Breast epithelium (tissue), 4 donors: Measurements from ENCODE around the gene GARS1. TPM values are rescaled to one million over a fixed set of nuclear protein-coding genes. Genes with fewer than 3 reads are reported as not detected.

Experiments used
- DNase-seq, 2 donors: peaks; one replicate each; pipeline ENCODE4 v3.0.0-alpha.2; 2019; ENCODE audit warnings: low spot score in 2 of 2
- H3K27ac ChIP-seq, 2 donors: fragments of 200-600 bp; sonication (generic) in 1 of 2; one replicate each; pipeline ENCODE4 v1.5.1; 2016 to 2019; ENCODE audit warnings: mild to moderate bottlenecking in 1 of 2
- H3K27me3 ChIP-seq, 2 donors: fragments of 200-600 bp; sonication (generic) in 1 of 2; one replicate each; pipeline versions ENCODE4 v1.5.1 to v1.6.0; 2017 to 2019; ENCODE audit warnings: control low read depth in 1 of 2, mild to moderate bottlenecking in 1 of 2
- H3K36me3 ChIP-seq: fragments of 200-600 bp; one replicate; pipeline ENCODE4 v1.5.1; 2019
- H3K4me1 ChIP-seq, 2 donors: fragments of 200-600 bp; sonication (generic); one replicate each; pipeline ENCODE4 v1.5.1; 2016 to 2019; ENCODE audit warnings: control low read depth in 1 of 2
- H3K4me3 ChIP-seq, 3 donors: fragments of 200-600 bp; sonication (generic); 1 replicate in 2 of 3; 2 replicates in 1 of 3; pipeline ENCODE4 v1.5.1; 2016 to 2019; ENCODE audit warnings: mild to moderate bottlenecking in 3 of 3, moderate library complexity in 2 of 3
- H3K9me3 ChIP-seq, 2 donors: fragments of 200-600 bp; sonication (generic) in 1 of 2; one replicate each; pipeline ENCODE4 v1.5.1; 2016 to 2019; ENCODE audit warnings: control low read depth in 1 of 2
- CTCF ChIP-seq, 3 donors: fragments of 450-650 bp; IDR thresholded peaks; one replicate each; pipeline ENCODE4 v1.5.1; 2016 to 2017; ENCODE audit warnings: antibody characterized with exemption in 3 of 3, mild to moderate bottlenecking in 3 of 3, moderate library complexity in 3 of 3
- POLR2A ChIP-seq: fragments of 450-650 bp; IDR thresholded peaks from one replicate; pipeline ENCODE4 v1.6.1; 2016; ENCODE audit warnings: antibody characterized with exemption, mild to moderate bottlenecking, moderate library complexity
- POLR2AphosphoS5 ChIP-seq, 3 donors: sonication (generic); formaldehyde crosslinking; IDR thresholded peaks; one replicate each; pipeline ENCODE4 v1.6.1; 2017; ENCODE audit warnings: antibody characterized with exemption in 3 of 3
- intact Hi-C: fragments of 100-400 bp; cut with DNase I; formaldehyde crosslinking; loops from one replicate; pipeline ENCODE4 v1.15.1; 2023; ENCODE audit warnings: low total_unique reads
- total RNA-seq, 3 donors: library from RNA; depleted of rRNA; stranded (reverse); fragments of >200 nt; gene quantifications; one replicate each; pipeline ENCODE4 v1.1.0, GENCODE V29; 2016

GARS1 gene
- total RNA-seq, 3 donors from 2014 or later, result 50.9 to 66.9 (median 56.8) TPM

- intact Hi-C loops, result no loop called here
- no peak for DNase-seq
- no peak overlapping the region for H3K27ac ChIP-seq
- H3K27me3 ChIP-seq, result no peaks in the 10 kb centered on the region
- H3K9me3 ChIP-seq, result no peaks in the 10 kb centered on the region
- no peak for TF ChIP-seq CTCF (IDR thresholded peaks at IDR 0.05)
- no peak for TF ChIP-seq POLR2AphosphoS5 (IDR thresholded peaks at IDR 0.05)
- no peak for TF ChIP-seq POLR2A
- H3K4me1 ChIP-seq, result no peaks in the 10 kb centered on the region
- H3K4me3 ChIP-seq, result no peak overlapping the region
- H3K36me3 ChIP-seq, result no peaks in the 10 kb centered on the region
Observed at GRCh38 chr7:30657131-30657530, 62.5 kb downstream of the GARS1 start.

- H3K27ac ChIP-seq, result no peak overlapping the region
- TF ChIP-seq POLR2AphosphoS5 (IDR thresholded peaks at IDR 0.05), result no peak
- TF ChIP-seq CTCF (IDR thresholded peaks at IDR 0.05), result no peak
- no peak for TF ChIP-seq POLR2A
- DNase-seq, result no peak
- intact Hi-C loops, result no loop called here
- no peaks in the 10 kb centered on the region for H3K36me3 ChIP-seq
- no peaks in the 10 kb centered on the region for H3K27me3 ChIP-seq
- no peaks in the 10 kb centered on the region for H3K4me1 ChIP-seq
- H3K9me3 ChIP-seq, result no peaks in the 10 kb centered on the region
- H3K4me3 ChIP-seq, result no peak overlapping the region
Observed at GRCh38 chr7:30658479-30659074, 63.9 kb downstream of the GARS1 start.

GRCh38 chr7:30659312-30659711 lies 64.6 kb downstream of the GARS1 start:
- Histone ChIP-seq H3K4me3 (no peak overlapping the region), H3K4me1 (no peaks in the 10 kb centered on the region), H3K27me3 (no peaks in the 10 kb centered on the region), H3K36me3 (no peaks in the 10 kb centered on the region), H3K27ac (no peak overlapping the region), H3K9me3 (no peaks in the 10 kb centered on the region)
- DNase-seq, result no peak
- TF ChIP-seq POLR2A, result no peak
- no peak for TF ChIP-seq CTCF (IDR thresholded peaks at IDR 0.05)
- no peak for TF ChIP-seq POLR2AphosphoS5 (IDR thresholded peaks at IDR 0.05)
- intact Hi-C loops, result no loop called here

- Histone ChIP-seq H3K27me3 (no peaks in the 10 kb centered on the region), H3K27ac (no peak overlapping the region), H3K4me1 (no peaks in the 10 kb centered on the region), H3K4me3 (no peak overlapping the region), H3K36me3 (no peaks in the 10 kb centered on the region), H3K9me3 (no peaks in the 10 kb centered on the region)
- intact Hi-C loops, result no loop called here
- no peak for DNase-seq
- TF ChIP-seq POLR2AphosphoS5 (IDR thresholded peaks at IDR 0.05), result no peak
- TF ChIP-seq POLR2A, result no peak
- TF ChIP-seq CTCF (IDR thresholded peaks at IDR 0.05), result no peak
Observed at GRCh38 chr7:30660331-30661255, 65.9 kb downstream of the GARS1 start.

- Histone ChIP-seq H3K27me3 (no peaks in the 10 kb centered on the region), H3K27ac (no peak overlapping the region), H3K4me1 (no peaks in the 10 kb centered on the region), H3K4me3 (no peak overlapping the region), H3K36me3 (no peaks in the 10 kb centered on the region), H3K9me3 (no peaks in the 10 kb centered on the region)
- intact Hi-C loops, result no loop called here
- DNase-seq, result no peak
- TF ChIP-seq POLR2AphosphoS5 (IDR thresholded peaks at IDR 0.05), result no peak
Observed at GRCh38 chr7:30661926-30662325, 67.2 kb downstream of the GARS1 start.
